Measurements from ENCODE around the gene EIF2B5.

Gene EIF2B5

DNA sequence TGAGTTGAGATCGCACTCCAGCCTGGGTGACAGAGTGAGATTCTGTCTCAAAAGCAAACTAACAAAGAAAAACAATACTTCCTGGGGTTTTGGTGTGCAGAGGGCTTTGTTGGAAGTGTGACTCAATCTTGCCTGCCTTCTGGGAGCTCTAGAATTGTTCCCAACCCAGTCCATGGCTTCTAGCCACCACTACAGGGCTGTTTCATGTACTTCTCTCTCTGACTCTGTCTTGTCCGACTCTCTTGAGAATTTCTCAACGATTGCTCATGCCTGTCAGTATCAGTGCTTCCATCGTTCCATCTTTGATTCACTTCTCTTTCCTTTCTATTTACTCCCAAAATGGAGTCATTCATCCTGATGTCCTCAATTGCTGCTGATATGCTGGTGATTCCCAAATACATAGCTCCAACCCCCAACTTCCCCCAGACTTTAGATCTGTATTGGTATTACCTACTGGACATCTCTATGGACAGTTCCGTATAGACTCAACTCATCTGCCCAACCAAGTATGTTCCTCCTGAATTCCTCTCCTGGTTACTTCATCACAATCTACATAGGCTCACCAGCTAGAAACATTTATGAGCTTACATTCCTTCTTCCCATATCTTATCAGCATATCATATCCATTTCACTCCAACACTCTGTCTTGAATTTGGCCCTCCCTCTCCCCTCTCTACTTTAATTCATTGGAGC lies 37.7 kb downstream of the EIF2B5 start:
- no peak overlapping the region for H3K4me3 ChIP-seq (replicated peaks; ENCODE audit: low read depth, low read length)
- peak; percentile 93 for DNase-seq (ENCODE audit: low read depth)
- TF ChIP-seq CTCF (IDR thresholded peaks at IDR 0.05; ENCODE audit: low read length, missing control alignments), result no peak

- no peak for TF ChIP-seq CTCF (IDR thresholded peaks at IDR 0.05; ENCODE audit: low read length, missing control alignments)
- DNase-seq (ENCODE audit: low read depth), result no peak
- no peak overlapping the region for H3K4me3 ChIP-seq (replicated peaks; ENCODE audit: low read depth, low read length)
Observed at GRCh38 chr3:184173374-184173722, 38.2 kb downstream of the EIF2B5 start.

- no peak for DNase-seq (ENCODE audit: low read depth)
- TF ChIP-seq CTCF (IDR thresholded peaks at IDR 0.05; ENCODE audit: low read length, missing control alignments), result no peak
- H3K4me3 ChIP-seq (replicated peaks; ENCODE audit: low read depth, low read length), result no peak overlapping the region
Observed at GRCh38 chr3:184174284-184174645, 39.1 kb downstream of the EIF2B5 start.

DNA sequence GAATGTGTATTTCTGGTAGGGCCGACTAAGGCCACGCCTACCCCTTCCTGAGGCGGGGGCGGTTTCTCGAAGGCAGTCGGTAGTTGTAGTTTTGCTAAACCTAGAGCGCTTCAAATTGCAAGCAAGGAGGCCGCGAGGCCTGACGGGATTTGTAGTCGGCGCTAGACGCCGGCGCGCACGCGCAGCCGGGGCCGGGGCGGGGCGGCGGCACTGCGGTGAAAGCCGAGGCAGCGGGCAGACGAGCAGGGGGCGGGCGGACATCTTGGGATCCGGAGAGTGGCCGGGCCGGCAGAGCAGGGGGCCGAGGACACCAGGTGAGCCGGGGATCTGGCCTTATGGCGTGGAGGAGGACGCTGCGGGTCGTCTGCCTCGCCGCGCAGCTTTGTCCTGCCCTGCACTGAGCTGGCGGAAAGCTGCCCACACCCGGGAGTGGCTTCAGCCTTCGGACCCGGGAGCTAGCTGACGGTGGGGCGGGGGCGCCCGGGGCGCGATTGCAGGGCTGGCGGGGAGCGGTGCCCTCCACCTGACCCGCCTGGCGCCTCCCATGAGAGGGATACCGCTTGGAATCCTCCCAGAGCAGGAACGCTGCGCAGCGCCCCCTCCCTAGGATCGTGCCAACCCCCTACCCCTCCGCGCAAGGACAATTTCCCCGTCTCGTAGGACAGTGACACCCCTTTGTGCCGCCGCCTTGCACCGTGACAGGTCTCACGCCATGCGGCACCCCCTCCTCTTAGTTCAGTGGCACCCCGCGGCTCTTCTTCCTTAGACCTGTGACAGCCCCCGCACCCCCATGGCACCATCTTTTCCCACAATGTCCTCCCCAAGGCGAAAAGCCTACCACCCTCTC lies 39.7 kb downstream of the EIF2B5 start, which contains the start of gene AP2M1:
Gene AP2M1 (plus strand): TSS at position 210 of the 847 bp plus-strand sequence. CDS start 2,139 bp downstream, outside the sequence.
- peak within 1 kb of the TSS; percentile 77 for H3K4me3 ChIP-seq (replicated peaks; ENCODE audit: low read depth, low read length)
- peak; percentile 100 for DNase-seq (ENCODE audit: low read depth)
- no peak for TF ChIP-seq CTCF (IDR thresholded peaks at IDR 0.05; ENCODE audit: low read length, missing control alignments)

DNA sequence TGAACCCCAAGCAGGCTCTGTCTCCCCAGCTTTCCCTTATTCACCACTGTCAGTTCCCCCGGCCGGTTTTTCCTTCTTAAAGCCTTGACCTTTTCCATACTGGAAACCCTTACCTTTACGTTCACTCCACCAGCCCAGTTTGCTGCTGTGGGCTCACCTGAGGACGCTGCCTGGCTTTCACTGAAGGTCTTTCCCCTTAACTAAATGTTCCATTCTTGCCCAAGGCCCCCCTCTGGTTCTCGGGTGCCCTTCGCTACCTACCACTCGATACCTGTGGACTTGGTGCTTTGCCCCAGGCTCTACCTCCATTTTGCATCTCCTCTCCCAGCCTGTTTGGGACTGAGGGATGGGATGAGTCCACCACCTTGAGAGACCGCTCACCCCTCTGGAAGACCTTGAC lies 40.3 kb downstream of the EIF2B5 start:
- TF ChIP-seq CTCF (IDR thresholded peaks at IDR 0.05; ENCODE audit: low read length, missing control alignments), result no peak
- peak overlapping the region; percentile 77 for H3K4me3 ChIP-seq (replicated peaks; ENCODE audit: low read depth, low read length)

GRCh38 chr3:184175981-184176376 lies 40.8 kb downstream of the EIF2B5 start:
- no peak for TF ChIP-seq CTCF (IDR thresholded peaks at IDR 0.05; ENCODE audit: low read length, missing control alignments)
- H3K4me3 ChIP-seq (replicated peaks; ENCODE audit: low read depth, low read length), result peak overlapping the region; percentile 77
- DNase-seq (ENCODE audit: low read depth), result no peak

More for the DNA sequence above, 40.3 kb downstream of the EIF2B5 start:
- no peak for DNase-seq (ENCODE audit: low read depth)
